SK-N-MC (cell line): ENCODE data around the gene TYSND1.

Experiments
- DNase-seq: peaks from one replicate; pipeline ENCODE4 v3.0.0-alpha.2; 2011; ENCODE audit warnings: low read depth, low spot score
- H3K27ac ChIP-seq: fragments of 200-600 bp; sonication (generic); 2 replicates; pipeline ENCODE4 v1.5.1; 2016; ENCODE audit warnings: mixed run types
- H3K36me3 ChIP-seq: fragments of 200-600 bp; sonication (generic); 2 replicates; pipeline ENCODE4 v1.6.1; 2017; ENCODE audit warnings: antibody characterized with exemption, low read length, mixed read lengths; ENCODE audit not compliant: insufficient read depth
- H3K4me3 ChIP-seq: fragments of 200-600 bp; sonication (generic); 2 replicates; pipeline ENCODE4 v1.5.1; 2016
- H3K9ac ChIP-seq: fragments of 200-600 bp; sonication (generic); 2 replicates; pipeline ENCODE4 v1.8.0; 2017; ENCODE audit warnings: mixed run types, mixed read lengths; ENCODE audit not compliant: insufficient read length
- H3K9me3 ChIP-seq: fragments of 200-600 bp; sonication (generic); 2 replicates; pipeline ENCODE4 v1.6.1; 2017; ENCODE audit warnings: low read depth, mild to moderate bottlenecking, antibody characterized with exemption, low read length, moderate library complexity, mixed read lengths
- EZH2 ChIP-seq: fragments of 200-600 bp; sonication (generic); IDR thresholded peaks from one replicate; pipeline ENCODE4 v1.6.1; 2017; ENCODE audit warnings: antibody characterized with exemption
- FOXP2 ChIP-seq: optimal IDR thresholded peaks from 2 replicates; pipeline ENCODE3; 2011; ENCODE audit warnings: mild to moderate bottlenecking, moderate library complexity; ENCODE audit not compliant: insufficient read depth; ENCODE audit errors: extremely low read length, control extremely low read depth
- POLR2AphosphoS5 ChIP-seq: IDR thresholded peaks from 2 replicates; pipeline ENCODE4 v1.6.1; 2012; ENCODE audit warnings: mild to moderate bottlenecking, low read depth, low read length, borderline replicate concordance

Gene TYSND1

GRCh38 chr10:70121281-70121949, 25.1 kb downstream of the TYSND1 start:
- H3K4me3 ChIP-seq, result no peak overlapping the region
- TF ChIP-seq FOXP2 (no peak), POLR2AphosphoS5 (no peak), EZH2 (no peak)
- no peaks in the 10 kb centered on the region for H3K9me3 ChIP-seq
- H3K27ac ChIP-seq, result no peak overlapping the region
- no peaks in the 10 kb centered on the region for H3K36me3 ChIP-seq
- H3K9ac ChIP-seq, result no peak overlapping the region
- no peak for DNase-seq

GRCh38 chr10:70120417-70120816, 26.1 kb downstream of the TYSND1 start:
- Histone ChIP-seq H3K27ac (no peak overlapping the region), H3K36me3 (no peaks in the 10 kb centered on the region), H3K9me3 (no peaks in the 10 kb centered on the region), H3K9ac (no peak overlapping the region), H3K4me3 (no peak overlapping the region)
- no peak for DNase-seq
- TF ChIP-seq FOXP2 (no peak), EZH2 (no peak), POLR2AphosphoS5 (no peak)

- H3K4me3 ChIP-seq, result no peak overlapping the region
- TF ChIP-seq FOXP2 (no peak), POLR2AphosphoS5 (no peak), EZH2 (no peak)
- no peaks in the 10 kb centered on the region for H3K9me3 ChIP-seq
- H3K36me3 ChIP-seq, result no peaks in the 10 kb centered on the region
- no peak overlapping the region for H3K9ac ChIP-seq
- H3K27ac ChIP-seq, result no peak overlapping the region
- no peak for DNase-seq
Measured at GRCh38 chr10:70119623-70120022, 26.9 kb downstream of the TYSND1 start.

GRCh38 chr10:70119197-70119596, 27.3 kb downstream of the TYSND1 start:
- Histone ChIP-seq H3K9me3 (no peaks in the 10 kb centered on the region), H3K4me3 (no peak overlapping the region), H3K27ac (no peak overlapping the region), H3K9ac (no peak overlapping the region), H3K36me3 (no peaks in the 10 kb centered on the region)
- no peak for TF ChIP-seq EZH2
- no peak for DNase-seq

- H3K9ac ChIP-seq, result no peak overlapping the region
- H3K4me3 ChIP-seq, result no peak overlapping the region
- H3K27ac ChIP-seq, result no peak overlapping the region
- no peaks in the 10 kb centered on the region for H3K36me3 ChIP-seq
- no peak for TF ChIP-seq EZH2
- TF ChIP-seq POLR2AphosphoS5, result no peak
- no peak for TF ChIP-seq FOXP2
- H3K9me3 ChIP-seq, result no peaks in the 10 kb centered on the region
- DNase-seq, result no peak
Measured at GRCh38 chr10:70118196-70118595, 28.3 kb downstream of the TYSND1 start.

- H3K4me3 ChIP-seq, result no peak overlapping the region
- no peak for DNase-seq
- TF ChIP-seq POLR2AphosphoS5, result no peak
- TF ChIP-seq EZH2, result no peak
- TF ChIP-seq FOXP2, result no peak
- no peaks in the 10 kb centered on the region for H3K9me3 ChIP-seq
- no peak overlapping the region for H3K27ac ChIP-seq
- no peaks in the 10 kb centered on the region for H3K36me3 ChIP-seq
- no peak overlapping the region for H3K9ac ChIP-seq
Measured at GRCh38 chr10:70117646-70118045, 28.9 kb downstream of the TYSND1 start.

- no peaks in the 10 kb centered on the region for H3K36me3 ChIP-seq
- no peaks in the 10 kb centered on the region for H3K9me3 ChIP-seq
- no peak for DNase-seq
- H3K4me3 ChIP-seq, result no peak overlapping the region
- no peak overlapping the region for H3K27ac ChIP-seq
- no peak for TF ChIP-seq POLR2AphosphoS5
- no peak for TF ChIP-seq EZH2
- no peak for TF ChIP-seq FOXP2
- H3K9ac ChIP-seq, result no peak overlapping the region
Measured at GRCh38 chr10:70115948-70116682, 30.4 kb downstream of the TYSND1 start.

- Histone ChIP-seq H3K27ac (no peak overlapping the region), H3K9me3 (no peaks in the 10 kb centered on the region), H3K36me3 (no peaks in the 10 kb centered on the region), H3K9ac (no peak overlapping the region), H3K4me3 (no peak overlapping the region)
- TF ChIP-seq POLR2AphosphoS5, result no peak
- DNase-seq, result no peak
Measured at GRCh38 chr10:70114902-70115301, 31.6 kb downstream of the TYSND1 start.

- DNase-seq, result no peak
- no peaks in the 10 kb centered on the region for H3K36me3 ChIP-seq
- TF ChIP-seq POLR2AphosphoS5 (no peak), FOXP2 (no peak), EZH2 (no peak)
- H3K4me3 ChIP-seq, result no peak overlapping the region
- H3K9me3 ChIP-seq, result no peaks in the 10 kb centered on the region
- H3K9ac ChIP-seq, result no peak overlapping the region
- H3K27ac ChIP-seq, result no peak overlapping the region
Measured at GRCh38 chr10:70112071-70112470, 34.4 kb downstream of the TYSND1 start.
